HG02610 (cell line): ENCODE measurements around the gene IRAK3.

Experiments used
- ATAC-seq: cut with Tn5 transposase; IDR thresholded peaks from one replicate; pipeline ENCODE4 v1.9.1; 2021; ENCODE audit warnings: mild to moderate bottlenecking, moderate library complexity; ENCODE audit not compliant: unreplicated experiment

Gene IRAK3

DNA sequence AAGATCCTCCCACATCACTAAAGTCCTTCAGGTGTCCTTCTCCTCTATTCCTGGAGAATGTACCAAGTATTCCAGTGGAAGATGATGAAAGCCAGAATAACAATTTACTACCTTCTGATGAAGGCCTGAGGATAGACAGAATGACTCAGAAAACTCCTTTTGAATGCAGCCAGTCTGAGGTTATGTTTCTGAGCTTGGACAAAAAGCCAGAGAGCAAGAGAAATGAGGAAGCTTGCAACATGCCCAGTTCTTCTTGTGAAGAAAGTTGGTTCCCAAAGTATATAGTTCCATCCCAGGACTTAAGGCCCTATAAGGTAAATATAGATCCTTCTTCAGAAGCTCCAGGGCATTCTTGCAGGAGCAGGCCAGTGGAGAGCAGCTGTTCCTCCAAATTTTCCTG lies 58.7 kb downstream of the IRAK3 start:
- no peak for ATAC-seq

DNA sequence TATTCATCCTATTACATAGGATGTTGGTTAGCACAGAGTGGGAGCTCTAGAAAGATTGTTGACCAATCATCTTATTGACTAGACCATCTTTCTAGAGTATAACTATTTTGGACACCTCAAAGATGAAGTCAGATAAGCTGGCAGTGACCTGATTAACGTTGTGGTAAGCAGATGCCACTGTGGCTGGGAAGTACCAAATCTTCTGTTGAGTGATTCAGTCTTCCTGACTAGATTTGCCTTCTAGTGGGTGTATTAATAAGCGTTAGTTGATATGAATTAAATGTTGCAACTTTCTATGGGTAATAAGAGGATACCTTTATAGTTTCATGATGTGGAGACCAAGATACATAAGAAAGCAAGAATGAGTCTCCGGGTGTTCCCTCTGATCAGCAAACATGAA lies 62.0 kb downstream of the IRAK3 start:
- no peak for ATAC-seq

DNA sequence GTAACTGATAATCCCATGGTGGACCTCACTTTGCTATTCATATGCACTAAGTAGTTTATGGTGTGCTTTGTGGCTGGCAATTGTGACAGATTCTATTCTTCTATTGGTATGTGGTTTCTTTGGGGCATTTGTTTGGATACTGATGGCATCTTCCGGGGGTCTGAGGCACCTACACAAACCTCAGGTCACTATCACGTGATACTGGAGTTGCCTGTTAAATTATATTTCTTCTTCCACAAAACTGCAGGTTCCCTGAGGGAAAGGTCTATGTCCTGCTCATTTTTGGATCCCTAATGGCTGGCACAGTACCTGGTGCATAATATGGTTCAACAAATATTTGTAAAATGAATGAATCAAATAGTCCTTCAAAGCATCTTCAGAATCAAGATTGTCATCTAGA lies 63.8 kb downstream of the IRAK3 start:
- no peak for ATAC-seq

- no peak for ATAC-seq
Measured at GRCh38 chr12:66255737-66256136, 66.7 kb downstream of the IRAK3 start.

DNA sequence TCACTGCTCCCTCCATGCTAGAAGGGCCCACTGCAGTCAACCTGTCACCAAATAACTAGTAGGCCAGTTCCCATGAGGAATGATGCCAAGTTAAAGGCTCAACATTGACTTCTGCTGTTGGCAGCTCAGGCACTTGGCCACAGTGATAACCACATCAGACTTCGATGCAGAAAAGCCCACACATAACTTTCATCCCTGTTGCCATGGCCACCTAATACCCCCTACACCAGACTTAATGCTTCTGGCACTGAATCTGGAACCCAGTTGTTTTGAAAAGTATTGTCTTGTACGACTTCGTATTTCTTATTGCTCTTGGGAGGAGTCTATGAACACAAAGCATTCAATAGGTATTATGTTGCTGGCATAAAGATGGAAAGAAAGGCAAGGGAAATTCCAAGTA lies 69.0 kb downstream of the IRAK3 start:
- no peak for ATAC-seq

DNA sequence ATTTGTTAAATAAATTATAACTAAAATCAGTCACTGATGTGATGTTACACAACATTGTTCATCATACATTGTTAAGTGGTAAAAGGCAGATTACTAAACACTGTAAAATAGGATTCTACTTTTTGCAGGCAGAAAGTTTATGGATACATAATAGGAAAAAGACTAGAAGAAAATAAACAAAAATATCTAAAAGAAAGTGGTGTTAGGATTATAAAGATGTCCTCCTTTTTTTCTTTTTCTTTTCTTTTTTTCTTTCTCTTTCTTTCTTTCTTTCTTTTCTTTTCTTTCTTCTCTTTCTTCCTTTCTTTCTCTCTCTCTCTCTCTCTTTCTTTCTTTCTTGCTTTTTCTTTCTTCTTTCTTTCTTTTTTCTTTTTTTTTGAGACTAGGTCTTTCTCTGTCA lies 73.7 kb downstream of the IRAK3 start:
- ATAC-seq = no peak

DNA sequence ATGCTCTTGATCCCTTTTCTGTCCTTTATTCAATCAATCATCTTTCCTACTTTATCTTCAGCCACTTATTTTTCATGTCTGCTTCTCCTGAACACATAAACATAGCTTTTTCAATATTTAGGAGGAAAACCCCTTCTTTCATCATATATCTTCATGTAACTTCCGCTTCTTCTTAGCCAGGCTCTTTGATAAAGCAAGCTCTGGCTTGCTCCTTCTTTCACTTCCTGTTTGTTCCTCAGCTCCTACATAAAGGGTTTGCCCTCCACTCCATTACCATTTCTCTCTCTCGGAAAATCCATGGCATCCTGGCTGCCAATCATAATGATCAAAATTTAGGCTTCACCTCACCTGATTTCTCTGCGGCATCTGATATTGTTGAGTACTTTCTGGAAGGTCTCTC lies 79.5 kb downstream of the IRAK3 start:
- peak; percentile 53 for ATAC-seq

DNA sequence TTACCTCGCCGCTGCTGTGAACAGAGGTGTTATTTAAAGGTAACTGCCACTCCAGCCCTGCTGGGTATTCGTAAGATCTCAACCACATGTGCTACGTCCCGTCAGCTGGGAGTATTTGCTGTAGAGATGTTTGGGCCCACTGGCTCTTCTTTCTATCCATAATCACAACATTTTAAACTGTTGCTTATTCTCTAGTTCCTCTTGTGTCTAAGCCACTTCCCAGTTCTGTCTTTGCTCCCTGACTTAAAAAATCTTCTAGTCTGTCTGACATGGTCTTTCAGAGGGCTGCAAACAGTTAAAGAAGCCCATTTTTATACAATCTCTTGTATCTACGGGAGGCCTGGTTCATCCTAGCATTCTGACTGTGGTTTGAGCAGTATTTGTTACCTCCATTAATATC lies 80.1 kb downstream of the IRAK3 start:
- ATAC-seq = no peak

DNA sequence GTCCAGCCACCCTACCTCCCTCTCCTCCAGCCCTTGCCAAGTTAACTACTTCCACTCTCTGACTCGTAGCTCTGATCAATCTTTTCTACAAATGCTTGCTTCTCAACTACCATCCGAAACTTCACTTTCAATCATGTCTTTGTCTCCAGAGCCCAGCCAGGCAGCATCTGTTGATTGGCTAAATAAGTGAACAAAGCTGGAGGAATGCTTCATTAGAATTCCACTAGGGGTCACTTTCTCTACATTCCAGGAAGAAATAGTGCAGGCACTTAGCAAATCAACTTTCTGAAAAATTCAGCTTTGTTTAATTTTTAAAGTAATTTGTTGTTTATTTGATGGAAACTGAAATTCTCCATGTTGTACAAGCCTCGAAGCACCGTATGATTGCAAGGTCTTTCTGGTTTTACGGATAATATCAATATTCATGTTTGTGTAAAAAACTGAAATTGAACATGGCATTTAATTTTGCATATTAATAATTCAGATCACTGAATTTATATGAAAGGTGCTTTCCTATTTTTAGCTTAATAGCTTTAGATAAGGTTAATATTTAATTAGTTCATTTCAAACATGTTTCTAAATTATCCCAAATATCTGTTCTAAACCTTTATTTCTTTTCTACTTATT lies 80.9 kb downstream of the IRAK3 start:
- ATAC-seq = no peak

DNA sequence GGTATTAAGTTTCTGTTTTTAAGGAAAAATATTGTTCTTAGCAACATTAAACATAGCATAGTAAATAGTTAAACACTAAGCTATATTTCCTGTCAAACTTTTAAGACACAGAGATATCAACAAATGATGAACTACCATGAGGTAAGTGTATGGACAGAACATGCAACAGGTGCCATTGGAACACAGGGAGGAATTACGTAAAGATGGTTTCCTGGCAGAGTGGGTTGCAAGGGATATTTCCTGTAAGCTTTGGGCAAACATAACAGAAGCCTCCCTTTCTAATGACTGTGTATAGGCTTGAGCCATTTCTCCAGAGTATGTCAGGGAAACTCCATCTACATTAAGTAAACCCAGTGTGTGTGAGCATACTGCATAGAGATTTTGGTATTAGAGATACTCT lies 81.6 kb downstream of the IRAK3 start:
- ATAC-seq = no peak

DNA sequence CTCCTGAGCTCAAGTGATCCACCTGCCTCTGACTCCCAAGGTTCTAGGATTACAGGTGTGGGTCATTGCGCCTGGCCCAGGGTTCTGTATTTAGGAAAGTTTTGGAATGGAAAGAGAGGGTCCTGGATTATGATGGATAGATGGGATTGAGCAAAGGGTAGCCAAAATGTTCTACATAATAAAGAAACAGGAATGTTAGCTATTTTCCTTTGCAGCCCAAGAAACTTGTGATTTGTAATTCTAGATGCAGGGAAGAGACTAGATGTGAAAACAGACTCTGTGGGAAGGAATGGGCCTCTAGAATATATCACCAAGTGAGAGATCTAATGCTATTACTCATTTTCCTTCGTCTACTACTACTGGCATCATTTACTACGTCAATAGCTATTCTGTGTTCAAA lies 83.6 kb downstream of the IRAK3 start:
- no peak for ATAC-seq

- no peak for ATAC-seq
Measured at GRCh38 chr12:66273147-66273546, 84.1 kb downstream of the IRAK3 start.

- peak; percentile 86 for ATAC-seq
Measured at GRCh38 chr12:66275040-66275439, 86.0 kb downstream of the IRAK3 start.

DNA sequence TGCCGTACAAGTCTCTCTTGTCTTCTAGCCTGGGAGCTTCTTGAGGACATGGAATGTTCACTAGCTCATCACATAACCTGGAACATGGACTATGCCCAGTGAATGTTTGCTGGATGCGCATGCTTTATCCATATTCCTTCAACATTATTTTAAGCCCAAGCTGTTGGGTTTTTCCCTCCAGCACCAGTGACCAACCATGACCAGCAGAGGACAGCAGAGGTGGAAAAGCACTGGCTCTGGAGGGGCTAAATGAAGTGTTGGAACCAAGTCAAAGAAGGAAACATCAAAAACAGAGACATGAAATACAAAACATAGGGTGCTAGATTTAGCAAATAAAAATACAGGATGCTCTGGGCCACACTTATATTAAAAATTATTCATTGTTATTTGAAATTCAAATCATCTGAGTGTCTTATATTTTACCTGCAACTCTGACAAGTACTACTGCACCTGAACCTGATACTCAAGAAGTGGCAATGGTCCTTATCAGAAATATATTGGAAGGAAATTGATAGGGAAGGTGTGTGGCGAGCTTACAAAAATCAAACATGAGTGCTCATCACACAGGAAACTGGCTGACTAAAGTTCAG lies 90.2 kb downstream of the IRAK3 start:
- no peak for ATAC-seq

DNA sequence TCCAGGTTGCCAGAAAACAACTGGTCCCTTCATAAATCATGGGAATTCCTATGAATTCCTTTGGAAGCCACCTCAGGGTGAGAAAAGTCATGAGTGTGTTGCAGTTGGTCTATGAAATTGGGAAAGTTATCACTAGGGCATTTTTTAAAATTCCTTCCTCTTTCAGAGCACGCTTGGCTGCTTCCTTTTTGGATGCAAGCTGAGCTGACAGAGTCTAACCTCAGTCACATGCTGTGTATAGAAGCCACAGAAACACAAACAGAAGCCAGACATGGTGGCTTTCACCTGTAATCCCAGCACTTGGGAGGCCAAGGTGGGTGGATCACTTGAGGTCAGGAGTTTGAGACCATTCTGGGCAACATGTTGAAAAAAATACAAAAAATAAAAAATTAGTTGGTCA lies 91.5 kb downstream of the IRAK3 start:
- ATAC-seq = no peak

GRCh38 chr12:66282244-66282643 lies 93.2 kb downstream of the IRAK3 start:
- no peak for ATAC-seq

GRCh38 chr12:66287275-66287674 lies 98.3 kb downstream of the IRAK3 start:
- ATAC-seq = no peak

- no peak for ATAC-seq
Measured at GRCh38 chr12:66288121-66288520, 99.1 kb downstream of the IRAK3 start.

GRCh38 chr12:66289485-66289884 lies 100.5 kb downstream of the IRAK3 start:
- ATAC-seq = no peak

GRCh38 chr12:66290716-66291200 lies 101.7 kb downstream of the IRAK3 start:
- ATAC-seq = peak; percentile 65

GRCh38 chr12:66296176-66296683 lies 107.2 kb downstream of the IRAK3 start:
- ATAC-seq = no peak

DNA sequence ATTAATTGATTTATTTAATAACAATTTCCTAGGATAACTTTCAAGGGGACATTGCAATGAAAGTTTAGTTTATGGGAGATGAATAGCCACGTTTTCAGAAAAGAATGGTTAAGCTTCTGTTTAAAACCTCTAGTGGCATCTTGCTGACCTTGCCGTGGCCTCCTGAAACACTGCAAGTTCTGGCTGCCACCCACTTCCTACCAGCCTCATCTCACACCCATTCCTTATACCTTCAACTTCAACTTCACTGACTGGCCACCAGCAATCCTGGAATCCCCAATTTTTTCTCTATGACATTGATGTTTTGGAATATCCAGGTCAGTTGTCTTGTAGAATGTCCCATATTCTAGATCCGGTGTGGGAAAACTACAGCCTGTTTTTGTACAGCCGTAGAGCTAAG lies 108.1 kb downstream of the IRAK3 start:
- ATAC-seq = no peak

DNA sequence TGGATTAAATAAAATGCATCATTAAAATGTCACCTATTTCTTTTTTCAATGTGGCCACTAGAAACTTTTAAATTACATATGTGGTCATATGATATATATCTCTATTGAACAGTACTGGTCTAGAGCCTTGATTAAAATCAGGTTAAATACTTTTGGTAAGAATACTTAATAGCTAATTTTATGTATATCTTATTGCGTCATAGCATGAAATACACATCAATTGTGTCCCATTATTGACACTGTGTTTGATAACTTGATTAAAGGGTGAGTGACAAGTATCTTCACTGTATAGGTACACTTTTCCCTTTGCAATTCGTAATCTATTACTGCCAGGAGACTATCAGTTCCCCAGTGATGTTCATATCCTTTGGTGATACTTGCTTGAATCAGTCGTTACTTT lies 108.9 kb downstream of the IRAK3 start:
- ATAC-seq = no peak
